H1 (cell line): ENCODE measurements around the gene RIN1. TPM values are rescaled to one million over a fixed set of nuclear protein-coding genes. Genes with fewer than 3 reads are reported as not detected.

Source experiments
- CEBPB ChIP-seq: IDR thresholded peaks from 2 replicates; pipeline ENCODE4 v1.6.1; 2012; ENCODE audit warnings: low read depth, low read length
- FOSL1 ChIP-seq: IDR thresholded peaks from 2 replicates; pipeline ENCODE4 v1.6.1; 2011; ENCODE audit warnings: mild to moderate bottlenecking, low read depth, low read length, moderate library complexity; ENCODE audit not compliant: insufficient read depth
- RNF2 ChIP-seq: fragments of 200-900, 300-1000 bp; sonication (generic); IDR thresholded peaks from 2 replicates; pipeline ENCODE4 v1.7.1; 2016; ENCODE audit warnings: borderline replicate concordance, low read depth, mild to moderate bottlenecking, antibody characterized with exemption, low read length; ENCODE audit not compliant: poor library complexity, severe bottlenecking; ENCODE audit errors: missing control alignments
- SIRT6 ChIP-seq: IDR thresholded peaks from one replicate; pipeline ENCODE4 v1.7.1; 2012; ENCODE audit warnings: low read length, inconsistent platforms
- TAF7 ChIP-seq: optimal IDR thresholded peaks from 2 replicates; pipeline ENCODE3; 2011; ENCODE audit warnings: low read depth, mild to moderate bottlenecking, inconsistent platforms, low read length, moderate library complexity, borderline replicate concordance
- polyA plus RNA-seq, 7 experiments: library from polyadenylated mRNA; depleted of rRNA in 3 of 7; stranded (reverse) in 5 of 7; unstranded in 2 of 7; fragments of >200 nt in 5 of 7; fragments of 200-250 nt in 2 of 7; gene quantifications; 1 replicate in 5 of 7; 2 replicates in 1 of 7; 4 replicates in 1 of 7; pipeline versions ENCODE4 v1.2.1 to v1.2.3, GENCODE V29; 2011 to 2013; ENCODE audit warnings: missing spikeins in 2 of 7, mixed read lengths in 2 of 7
- total RNA-seq: library from RNA; stranded (reverse); fragmentation: NEBNext Ultra II Directional; extraction: Animal tissue kit (Norgen Biotek cat#: 25700); gene quantifications from 2 replicates; pipeline ENCODE4 v1.2.1, GENCODE V29; 2021
- TF ChIP-seq, protein P1 (sequence below): fragments of 300-600 bp; sonication (generic); IDR thresholded peaks from 2 replicates; pipeline ENCODE4 v1.7.1; 2012; ENCODE audit warnings: low read length, moderate library complexity, mild to moderate bottlenecking, inconsistent platforms; ENCODE audit not compliant: insufficient replicate concordance

RIN1 gene
- total and polyA plus RNA-seq, 2 of the 8 experiments (the other 6 are each of a cell fraction or from before 2014, with no cell fraction given), result 2.5 to 5.4 TPM

DNA sequence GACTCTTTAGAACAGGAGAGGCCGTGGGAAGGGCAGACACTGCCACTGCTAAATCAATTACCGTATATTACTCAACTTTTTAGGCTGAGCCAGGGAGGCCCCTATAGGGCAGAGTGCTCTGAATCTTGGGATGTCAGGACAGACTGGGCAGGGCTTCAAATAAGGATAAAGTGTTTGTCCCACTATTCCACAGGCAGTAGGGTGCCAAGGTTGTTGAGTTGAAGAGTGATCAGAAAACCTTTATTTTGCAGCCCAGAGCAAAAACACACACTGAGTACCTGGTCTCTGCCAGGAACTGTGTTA, 12.8 kb upstream of the RIN1 start (continued):
- TF ChIP-seq, protein P1, sequence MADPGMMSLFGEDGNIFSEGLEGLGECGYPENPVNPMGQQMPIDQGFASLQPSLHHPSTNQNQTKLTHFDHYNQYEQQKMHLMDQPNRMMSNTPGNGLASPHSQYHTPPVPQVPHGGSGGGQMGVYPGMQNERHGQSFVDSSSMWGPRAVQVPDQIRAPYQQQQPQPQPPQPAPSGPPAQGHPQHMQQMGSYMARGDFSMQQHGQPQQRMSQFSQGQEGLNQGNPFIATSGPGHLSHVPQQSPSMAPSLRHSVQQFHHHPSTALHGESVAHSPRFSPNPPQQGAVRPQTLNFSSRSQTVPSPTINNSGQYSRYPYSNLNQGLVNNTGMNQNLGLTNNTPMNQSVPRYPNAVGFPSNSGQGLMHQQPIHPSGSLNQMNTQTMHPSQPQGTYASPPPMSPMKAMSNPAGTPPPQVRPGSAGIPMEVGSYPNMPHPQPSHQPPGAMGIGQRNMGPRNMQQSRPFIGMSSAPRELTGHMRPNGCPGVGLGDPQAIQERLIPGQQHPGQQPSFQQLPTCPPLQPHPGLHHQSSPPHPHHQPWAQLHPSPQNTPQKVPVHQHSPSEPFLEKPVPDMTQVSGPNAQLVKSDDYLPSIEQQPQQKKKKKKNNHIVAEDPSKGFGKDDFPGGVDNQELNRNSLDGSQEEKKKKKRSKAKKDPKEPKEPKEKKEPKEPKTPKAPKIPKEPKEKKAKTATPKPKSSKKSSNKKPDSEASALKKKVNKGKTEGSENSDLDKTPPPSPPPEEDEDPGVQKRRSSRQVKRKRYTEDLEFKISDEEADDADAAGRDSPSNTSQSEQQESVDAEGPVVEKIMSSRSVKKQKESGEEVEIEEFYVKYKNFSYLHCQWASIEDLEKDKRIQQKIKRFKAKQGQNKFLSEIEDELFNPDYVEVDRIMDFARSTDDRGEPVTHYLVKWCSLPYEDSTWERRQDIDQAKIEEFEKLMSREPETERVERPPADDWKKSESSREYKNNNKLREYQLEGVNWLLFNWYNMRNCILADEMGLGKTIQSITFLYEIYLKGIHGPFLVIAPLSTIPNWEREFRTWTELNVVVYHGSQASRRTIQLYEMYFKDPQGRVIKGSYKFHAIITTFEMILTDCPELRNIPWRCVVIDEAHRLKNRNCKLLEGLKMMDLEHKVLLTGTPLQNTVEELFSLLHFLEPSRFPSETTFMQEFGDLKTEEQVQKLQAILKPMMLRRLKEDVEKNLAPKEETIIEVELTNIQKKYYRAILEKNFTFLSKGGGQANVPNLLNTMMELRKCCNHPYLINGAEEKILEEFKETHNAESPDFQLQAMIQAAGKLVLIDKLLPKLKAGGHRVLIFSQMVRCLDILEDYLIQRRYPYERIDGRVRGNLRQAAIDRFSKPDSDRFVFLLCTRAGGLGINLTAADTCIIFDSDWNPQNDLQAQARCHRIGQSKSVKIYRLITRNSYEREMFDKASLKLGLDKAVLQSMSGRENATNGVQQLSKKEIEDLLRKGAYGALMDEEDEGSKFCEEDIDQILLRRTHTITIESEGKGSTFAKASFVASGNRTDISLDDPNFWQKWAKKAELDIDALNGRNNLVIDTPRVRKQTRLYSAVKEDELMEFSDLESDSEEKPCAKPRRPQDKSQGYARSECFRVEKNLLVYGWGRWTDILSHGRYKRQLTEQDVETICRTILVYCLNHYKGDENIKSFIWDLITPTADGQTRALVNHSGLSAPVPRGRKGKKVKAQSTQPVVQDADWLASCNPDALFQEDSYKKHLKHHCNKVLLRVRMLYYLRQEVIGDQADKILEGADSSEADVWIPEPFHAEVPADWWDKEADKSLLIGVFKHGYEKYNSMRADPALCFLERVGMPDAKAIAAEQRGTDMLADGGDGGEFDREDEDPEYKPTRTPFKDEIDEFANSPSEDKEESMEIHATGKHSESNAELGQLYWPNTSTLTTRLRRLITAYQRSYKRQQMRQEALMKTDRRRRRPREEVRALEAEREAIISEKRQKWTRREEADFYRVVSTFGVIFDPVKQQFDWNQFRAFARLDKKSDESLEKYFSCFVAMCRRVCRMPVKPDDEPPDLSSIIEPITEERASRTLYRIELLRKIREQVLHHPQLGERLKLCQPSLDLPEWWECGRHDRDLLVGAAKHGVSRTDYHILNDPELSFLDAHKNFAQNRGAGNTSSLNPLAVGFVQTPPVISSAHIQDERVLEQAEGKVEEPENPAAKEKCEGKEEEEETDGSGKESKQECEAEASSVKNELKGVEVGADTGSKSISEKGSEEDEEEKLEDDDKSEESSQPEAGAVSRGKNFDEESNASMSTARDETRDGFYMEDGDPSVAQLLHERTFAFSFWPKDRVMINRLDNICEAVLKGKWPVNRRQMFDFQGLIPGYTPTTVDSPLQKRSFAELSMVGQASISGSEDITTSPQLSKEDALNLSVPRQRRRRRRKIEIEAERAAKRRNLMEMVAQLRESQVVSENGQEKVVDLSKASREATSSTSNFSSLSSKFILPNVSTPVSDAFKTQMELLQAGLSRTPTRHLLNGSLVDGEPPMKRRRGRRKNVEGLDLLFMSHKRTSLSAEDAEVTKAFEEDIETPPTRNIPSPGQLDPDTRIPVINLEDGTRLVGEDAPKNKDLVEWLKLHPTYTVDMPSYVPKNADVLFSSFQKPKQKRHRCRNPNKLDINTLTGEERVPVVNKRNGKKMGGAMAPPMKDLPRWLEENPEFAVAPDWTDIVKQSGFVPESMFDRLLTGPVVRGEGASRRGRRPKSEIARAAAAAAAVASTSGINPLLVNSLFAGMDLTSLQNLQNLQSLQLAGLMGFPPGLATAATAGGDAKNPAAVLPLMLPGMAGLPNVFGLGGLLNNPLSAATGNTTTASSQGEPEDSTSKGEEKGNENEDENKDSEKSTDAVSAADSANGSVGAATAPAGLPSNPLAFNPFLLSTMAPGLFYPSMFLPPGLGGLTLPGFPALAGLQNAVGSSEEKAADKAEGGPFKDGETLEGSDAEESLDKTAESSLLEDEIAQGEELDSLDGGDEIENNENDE, result no peak
- TF ChIP-seq RNF2, result no peak
- no peak for TF ChIP-seq CEBPB
- TF ChIP-seq SIRT6, result no peak
- no peak for TF ChIP-seq FOSL1
- TF ChIP-seq TAF7, result no peak
